Adrenal gland (tissue), 12 donors: Measurements from ENCODE around the gene SFXN5. TPM values are rescaled to one million over a fixed set of nuclear protein-coding genes. Genes with fewer than 3 reads are reported as not detected.

ENCODE experiments used
- DNase-seq, 7 donors: peaks; one replicate each; pipeline ENCODE4 v3.0.0-alpha.2; 2019 to 2020
- H3K27ac ChIP-seq, 5 donors: fragments of 200-600 bp; sonication (generic) in 4 of 5; 1 replicate in 3 of 5; 2 replicates in 2 of 5; pipeline versions ENCODE4 v1.5.1 to v1.8.0; 2016 to 2020; ENCODE audit warnings: mild to moderate bottlenecking in 1 of 5
- H3K27me3 ChIP-seq: fragments of 200-600 bp; 2 replicates; pipeline ENCODE4 v1.8.0; 2021
- H3K36me3 ChIP-seq, 2 donors: fragments of 200-600 bp; replicated peaks in 1 of 2; 1 replicate in 1 of 2; 2 replicates in 1 of 2; pipeline versions ENCODE4 v1.5.1 to v1.8.0; 2018 to 2022
- H3K4me1 ChIP-seq, 2 donors: fragments of 200-600 bp; replicated peaks in 1 of 2; 1 replicate in 1 of 2; 2 replicates in 1 of 2; pipeline versions ENCODE4 v1.5.1 to v1.8.0; 2018 to 2021
- H3K4me3 ChIP-seq, 4 donors: fragments of 200-600 bp; sonication (generic) in 3 of 4; one replicate each; pipeline ENCODE4 v1.5.1; 2016 to 2018
- H3K9me3 ChIP-seq, 3 donors: fragments of 200-600 bp; sonication (generic) in 1 of 3; replicated peaks in 1 of 3; 1 replicate in 2 of 3; 2 replicates in 1 of 3; pipeline versions ENCODE4 v1.5.1 to v1.8.0; 2016 to 2021
- POLR2A ChIP-seq, 2 donors: fragments of 450-650 bp; IDR thresholded peaks; one replicate each; pipeline ENCODE4 v1.6.1; 2017; ENCODE audit warnings: antibody characterized with exemption in 2 of 2, mild to moderate bottlenecking in 2 of 2, moderate library complexity in 1 of 2
- WGBS, 4 donors: extraction: QIAGEN DNeasy Blood & Tissue Kit in 2 of 4; methylation state at CpG; one replicate each; pipeline versions ENCODE4 v1.1.5 to v1.1.7; 2013 to 2017; 5-methylcytosine and 5-hydroxymethylcytosine counted together
- intact Hi-C, 2 donors: fragments of 100-400 bp; cut with DNase I; formaldehyde crosslinking; loops; one replicate each; pipeline versions ENCODE4 v1.14.1 to v1.15.0; 2022 to 2023
- polyA plus RNA-seq, 3 donors: library from polyadenylated mRNA; stranded (reverse); fragments of 200-250 nt in 2 of 3; fragments of 350-450 nt in 1 of 3; fragmentation: Illumina TruSeq in 1 of 3; extraction: RNeasy Lipid Tissue Mini Kit (QIAGEN cat#74804) in 1 of 3; gene quantifications; one replicate each; pipeline ENCODE4 v1.2.3, GENCODE V29; 2013 to 2014
- total RNA-seq, 9 donors: library from RNA; depleted of rRNA in 4 of 9; stranded (reverse); fragments of >200 nt in 4 of 9; fragments of 120-200 nt in 1 of 9; fragmentation: NEBNext Ultra II Directional in 1 of 9; extraction: Animal tissue kit (Norgen Biotek cat#: 25700) in 1 of 9; gene quantifications; one replicate each; pipeline versions ENCODE4 v1.1.0 to v1.2.4, GENCODE V29; 2013 to 2023
- TF ChIP-seq, protein P1 (sequence below), 6 experiments: fragments of 450-650 bp in 4 of 6; fragments of 200-600 bp in 2 of 6; sonication (generic) in 1 of 6; IDR thresholded peaks; 1 replicate in 5 of 6; 2 replicates in 1 of 6; pipeline versions ENCODE4 v1.5.1 to v1.8.0; 2016 to 2021; ENCODE audit warnings: antibody characterized with exemption in 6 of 6, mild to moderate bottlenecking in 2 of 6, moderate library complexity in 1 of 6
- donor health status: healthy with polysubstance abuse.
- donor health status: Bipolar disorder and iron deficiency.
- donor health status: DM: yes; HTN: yes; CAD: no.
- donor health status: DM: no; HTN: no; CAD: no.
- donor health status: DM: no; HTN: no; CAD: no.
- donor health status: DM: yes; HTN: yes; CAD: no.

The SFXN5 gene
- total and polyA plus RNA-seq, 12 donors = 12.2 to 56.5 (median 32.7) TPM

- Histone ChIP-seq H3K27ac (no peak overlapping the region), H3K36me3 (peaks cover 0 to 6% of the 10 kb centered on the region in 2 donors), H3K9me3 (no peaks in the 10 kb centered on the region), H3K27me3 (no peaks in the 10 kb centered on the region), H3K4me1 (no peaks in the 10 kb centered on the region), H3K4me3 (no peak overlapping the region)
- intact Hi-C loops = no loop called here
- TF ChIP-seq, protein P1, sequence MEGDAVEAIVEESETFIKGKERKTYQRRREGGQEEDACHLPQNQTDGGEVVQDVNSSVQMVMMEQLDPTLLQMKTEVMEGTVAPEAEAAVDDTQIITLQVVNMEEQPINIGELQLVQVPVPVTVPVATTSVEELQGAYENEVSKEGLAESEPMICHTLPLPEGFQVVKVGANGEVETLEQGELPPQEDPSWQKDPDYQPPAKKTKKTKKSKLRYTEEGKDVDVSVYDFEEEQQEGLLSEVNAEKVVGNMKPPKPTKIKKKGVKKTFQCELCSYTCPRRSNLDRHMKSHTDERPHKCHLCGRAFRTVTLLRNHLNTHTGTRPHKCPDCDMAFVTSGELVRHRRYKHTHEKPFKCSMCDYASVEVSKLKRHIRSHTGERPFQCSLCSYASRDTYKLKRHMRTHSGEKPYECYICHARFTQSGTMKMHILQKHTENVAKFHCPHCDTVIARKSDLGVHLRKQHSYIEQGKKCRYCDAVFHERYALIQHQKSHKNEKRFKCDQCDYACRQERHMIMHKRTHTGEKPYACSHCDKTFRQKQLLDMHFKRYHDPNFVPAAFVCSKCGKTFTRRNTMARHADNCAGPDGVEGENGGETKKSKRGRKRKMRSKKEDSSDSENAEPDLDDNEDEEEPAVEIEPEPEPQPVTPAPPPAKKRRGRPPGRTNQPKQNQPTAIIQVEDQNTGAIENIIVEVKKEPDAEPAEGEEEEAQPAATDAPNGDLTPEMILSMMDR (IDR thresholded peaks at IDR 0.05) = no peak
- no peak for TF ChIP-seq POLR2A (IDR thresholded peaks at IDR 0.05)
- DNase-seq = no peak
- WGBS, 4 donors = 71 to 88% (median 80%) methylated on average over 4 to 5 of the region's 5 CpGs
Measured at GRCh38 chr2:72938455-72938854, 133.1 kb downstream of the SFXN5 start.

GRCh38 chr2:72937356-72937669 lies 134.2 kb downstream of the SFXN5 start:
- no peaks in the 10 kb centered on the region for H3K4me1 ChIP-seq
- no peaks in the 10 kb centered on the region for H3K36me3 ChIP-seq
- no peak overlapping the region for H3K27ac ChIP-seq
- no peak overlapping the region for H3K4me3 ChIP-seq
- WGBS, 4 donors = 77 to 88% (median 83%) methylated on average over 13 to 15 of the region's 15 CpGs
- no peak for DNase-seq
- no peaks in the 10 kb centered on the region for H3K27me3 ChIP-seq
- TF ChIP-seq, protein P1 (IDR thresholded peaks at IDR 0.05) = no peak
- TF ChIP-seq POLR2A (IDR thresholded peaks at IDR 0.05) = no peak
- intact Hi-C loops = no loop called here
- H3K9me3 ChIP-seq = no peaks in the 10 kb centered on the region

GRCh38 chr2:72936660-72937355 lies 134.7 kb downstream of the SFXN5 start:
- no peak for TF ChIP-seq POLR2A (IDR thresholded peaks at IDR 0.05)
- TF ChIP-seq, protein P1 (IDR thresholded peaks at IDR 0.05) = no peak
- Histone ChIP-seq H3K36me3 (no peaks in the 10 kb centered on the region), H3K27ac (no peak overlapping the region), H3K4me1 (no peaks in the 10 kb centered on the region), H3K9me3 (no peaks in the 10 kb centered on the region), H3K27me3 (no peaks in the 10 kb centered on the region), H3K4me3 (no peak overlapping the region)
- intact Hi-C loops = no loop called here
- WGBS, 4 donors = 67 to 82% (median 76%) methylated on average over 10 to 19 of the region's 19 CpGs
- DNase-seq = no peak

- intact Hi-C loops = no loop called here
- Histone ChIP-seq H3K4me3 (no peak overlapping the region), H3K36me3 (no peaks in the 10 kb centered on the region), H3K4me1 (no peaks in the 10 kb centered on the region), H3K9me3 (no peaks in the 10 kb centered on the region), H3K27ac (no peak overlapping the region), H3K27me3 (no peaks in the 10 kb centered on the region)
- TF ChIP-seq POLR2A (IDR thresholded peaks at IDR 0.05) = no peak
- TF ChIP-seq, protein P1 (IDR thresholded peaks at IDR 0.05) = no peak
- 73 to 89% (median 83%) methylated on average over 2 of the region's 2 CpGs for WGBS, 4 donors
- no peak for DNase-seq
Measured at GRCh38 chr2:72935611-72935957, 135.9 kb downstream of the SFXN5 start.
